Jurkat, Clone E6-1 (cell line): ENCODE measurements around the gene PRKAG1.

Source experiments
- DNase-seq: peaks from one replicate; pipeline ENCODE4 v3.0.0-alpha.2; 2011; ENCODE audit warnings: low read depth, low spot score
- H3K4me3 ChIP-seq: 2 replicates; pipeline ENCODE4 v1.5.1; 2011; ENCODE audit warnings: mild to moderate bottlenecking, low read length, control low read depth, moderate library complexity

Gene PRKAG1

GRCh38 chr12:48993787-48994186 lies 24.8 kb downstream of the PRKAG1 start:
- no peak for DNase-seq
- H3K4me3 ChIP-seq = no peak overlapping the region

GRCh38 chr12:48991247-48992050 lies 27.1 kb downstream of the PRKAG1 start:
- no peak for DNase-seq

GRCh38 chr12:48990552-48990951 lies 28.0 kb downstream of the PRKAG1 start:
- no peak for DNase-seq

More at GRCh38 chr12:48991247-48992050, 27.1 kb downstream of the PRKAG1 start:
- no peak overlapping the region for H3K4me3 ChIP-seq

GRCh38 chr12:48988030-48988649 lies 30.4 kb downstream of the PRKAG1 start:
- H3K4me3 ChIP-seq = no peak overlapping the region
- DNase-seq = peak; percentile 28

More at GRCh38 chr12:48990552-48990951, 28.0 kb downstream of the PRKAG1 start:
- H3K4me3 ChIP-seq = no peak overlapping the region

GRCh38 chr12:48986720-48987291 lies 31.8 kb downstream of the PRKAG1 start:
- no peak for DNase-seq
- H3K4me3 ChIP-seq = no peak overlapping the region

GRCh38 chr12:48985901-48986300 lies 32.7 kb downstream of the PRKAG1 start:
- DNase-seq = no peak
- no peak overlapping the region for H3K4me3 ChIP-seq

GRCh38 chr12:48985475-48985897 lies 33.1 kb downstream of the PRKAG1 start:
- H3K4me3 ChIP-seq = no peak overlapping the region
- DNase-seq = no peak

- DNase-seq = no peak
- no peak overlapping the region for H3K4me3 ChIP-seq
Observed at GRCh38 chr12:48982397-48983080, 36.0 kb downstream of the PRKAG1 start.

GRCh38 chr12:48981757-48982157 lies 36.8 kb downstream of the PRKAG1 start:
- H3K4me3 ChIP-seq = peak overlapping the region; percentile 41

GRCh38 chr12:48980953-48981756 lies 37.4 kb downstream of the PRKAG1 start:
- peak overlapping the region; percentile 41 for H3K4me3 ChIP-seq
- DNase-seq = peak; percentile 60

More at GRCh38 chr12:48981757-48982157, 36.8 kb downstream of the PRKAG1 start:
- no peak for DNase-seq

- H3K4me3 ChIP-seq = peak overlapping the region; percentile 41
- peak; percentile 22 for DNase-seq
Observed at GRCh38 chr12:48980389-48980952, 38.1 kb downstream of the PRKAG1 start.

- H3K4me3 ChIP-seq = peak overlapping the region; percentile 28
- no peak for DNase-seq
Observed at GRCh38 chr12:48979602-48980388, 38.8 kb downstream of the PRKAG1 start.

GRCh38 chr12:48978741-48979601 lies 39.6 kb downstream of the PRKAG1 start:
- peak overlapping the region; percentile 28 for H3K4me3 ChIP-seq
- no peak for DNase-seq

- DNase-seq = no peak
- H3K4me3 ChIP-seq = no peak within 1 kb of the TSS; the same call in 1 of the 2 replicates
Observed at GRCh38 chr12:48978291-48978740, 40.3 kb downstream of the PRKAG1 start, which contains the start of gene WNT1. Gene WNT1 (plus strand): TSS chr12:48978322. CDS start chr12:48978651, 329 bp downstream.

GRCh38 chr12:48977290-48978281 lies 41.0 kb downstream of the PRKAG1 start:
- peak; percentile 29 for DNase-seq
- no peak overlapping the region for H3K4me3 ChIP-seq
